ENCODE results near the gene LRRC37A3. TPM values are rescaled to one million over a fixed set of nuclear protein-coding genes. Genes with fewer than 3 reads are reported as not detected.
"Not testable (repeated sequence)": the region's sequence is repeated elsewhere in the genome, so short reads cannot be mapped to it uniquely, and the experiment has no call there.

LRRC37A3 gene
- total RNA-seq, 1 donor from 2014 or later = 38.2 TPM

DNA sequence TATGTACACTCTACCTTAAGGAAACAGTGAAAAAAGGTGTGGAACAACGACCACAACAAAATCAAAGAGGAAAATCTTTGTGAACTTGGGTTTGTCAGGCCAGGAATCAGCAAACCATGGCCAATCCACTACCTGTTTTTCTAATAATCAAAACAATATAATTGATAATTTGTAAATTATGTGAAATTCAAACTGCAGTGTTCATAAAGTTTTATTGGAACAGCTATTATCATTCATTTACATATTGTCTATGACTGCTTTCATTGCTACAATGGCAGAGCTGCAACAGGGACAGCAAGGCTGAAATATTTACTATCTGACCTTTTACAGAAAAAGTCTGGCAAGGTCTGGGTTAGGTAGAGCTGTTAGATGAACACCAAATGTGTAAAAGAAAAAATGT is 4.0 kb downstream of the LRRC37A3 start:
- H3K4me1 Mint-ChIP-seq = peaks cover 10% of the 10 kb centered on the region
- H3K9me3 Mint-ChIP-seq; H3K27ac Mint-ChIP-seq; CTCF ChIA-PET; H3K36me3 Mint-ChIP-seq (ENCODE audit: low read depth); H3K27me3 Mint-ChIP-seq; DNase-seq; POLR2A ChIA-PET; ATAC-seq (ENCODE audit: low read depth); H3K4me3 Mint-ChIP-seq: not testable (repeated sequence)
- intact Hi-C loops (cut with micrococcal nuclease) = loop anchor here (5.0 kb wide), 2 partner anchors 112 to 138 kb away; no protein-coding TSS in a partner anchor

DNA sequence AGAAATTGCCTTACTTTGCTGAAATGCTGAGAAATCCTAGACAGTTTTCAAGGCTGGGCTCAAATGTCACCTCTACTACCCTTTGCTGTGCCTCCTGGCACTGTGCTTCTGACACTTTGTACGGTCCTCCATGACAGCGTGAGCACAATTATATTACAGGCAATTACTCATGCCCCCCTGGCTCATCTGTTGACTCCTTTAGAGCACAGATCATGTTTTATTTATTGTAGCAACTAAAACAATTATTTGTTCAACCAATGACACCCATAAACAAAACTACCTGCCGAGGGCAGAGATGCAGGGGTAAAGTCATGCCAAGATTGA is 9.1 kb downstream of the LRRC37A3 start:
- H3K4me3 Mint-ChIP-seq; H3K27me3 Mint-ChIP-seq; DNase-seq; ATAC-seq (ENCODE audit: low read depth); intact Hi-C loops (cut with micrococcal nuclease); H3K4me1 Mint-ChIP-seq; H3K27ac Mint-ChIP-seq; H3K9me3 Mint-ChIP-seq; CTCF ChIA-PET; POLR2A ChIA-PET; H3K36me3 Mint-ChIP-seq (ENCODE audit: low read depth): not testable (repeated sequence)

DNA sequence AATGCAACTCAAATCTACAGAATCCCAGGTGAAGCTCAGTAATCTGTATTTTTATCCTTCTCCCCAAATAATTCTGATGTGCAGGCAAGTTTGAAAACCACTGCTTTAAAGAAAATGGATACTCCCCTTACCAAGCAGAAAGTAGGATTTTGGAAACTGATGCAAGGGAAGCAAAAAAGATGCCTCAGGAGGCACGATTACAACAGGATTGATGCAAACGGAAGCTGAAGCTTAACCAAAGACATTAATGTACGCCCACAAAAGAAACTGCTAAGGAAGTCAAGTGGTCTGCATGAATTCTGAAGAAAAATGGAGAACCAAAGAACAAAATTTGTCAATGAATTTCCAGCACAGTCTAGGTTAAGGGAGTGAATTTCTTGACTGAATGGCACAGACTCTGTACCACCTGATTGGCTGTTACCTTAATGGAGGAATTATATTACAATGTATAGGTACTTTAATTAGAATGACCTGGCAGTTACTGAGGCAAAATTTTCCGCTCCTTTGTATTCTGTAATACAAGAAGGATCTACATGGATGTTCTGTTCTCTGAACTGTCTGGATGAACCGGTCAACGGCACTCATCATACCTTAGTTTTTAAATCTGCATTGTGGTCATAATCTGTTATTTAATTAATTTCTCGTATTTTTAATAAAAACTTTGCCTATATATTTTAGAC is 9.6 kb downstream of the LRRC37A3 start:
- DNase-seq; H3K27me3 Mint-ChIP-seq; POLR2A ChIA-PET; H3K4me3 Mint-ChIP-seq; H3K27ac Mint-ChIP-seq; ATAC-seq (ENCODE audit: low read depth); H3K9me3 Mint-ChIP-seq; intact Hi-C loops (cut with micrococcal nuclease); H3K4me1 Mint-ChIP-seq; H3K36me3 Mint-ChIP-seq (ENCODE audit: low read depth); CTCF ChIA-PET: not testable (repeated sequence)

DNA sequence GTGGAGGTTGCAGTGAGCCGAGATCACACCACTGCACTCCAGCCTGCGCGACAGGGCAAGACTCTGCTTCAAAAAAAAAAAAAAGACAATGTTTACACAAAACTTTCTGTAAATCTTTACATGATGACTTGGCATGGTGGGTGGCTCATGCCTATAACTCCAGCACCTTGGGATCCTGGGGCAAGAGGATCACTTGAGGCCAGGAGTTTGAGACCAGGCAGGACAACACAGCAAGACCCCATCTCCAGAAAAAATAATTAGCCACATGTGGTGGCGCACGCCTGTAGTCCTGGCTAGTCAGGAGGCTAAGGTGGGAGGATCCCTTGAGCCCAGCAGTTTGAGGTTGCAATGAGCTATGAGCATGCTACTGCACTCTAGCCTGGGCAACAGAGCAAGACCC is 15.2 kb downstream of the LRRC37A3 start:
- H3K4me1 Mint-ChIP-seq; CTCF ChIA-PET; DNase-seq; POLR2A ChIA-PET; H3K9me3 Mint-ChIP-seq; H3K27ac Mint-ChIP-seq; H3K36me3 Mint-ChIP-seq (ENCODE audit: low read depth); H3K27me3 Mint-ChIP-seq; ATAC-seq (ENCODE audit: low read depth); intact Hi-C loops (cut with micrococcal nuclease); H3K4me3 Mint-ChIP-seq: not testable (repeated sequence)

DNA sequence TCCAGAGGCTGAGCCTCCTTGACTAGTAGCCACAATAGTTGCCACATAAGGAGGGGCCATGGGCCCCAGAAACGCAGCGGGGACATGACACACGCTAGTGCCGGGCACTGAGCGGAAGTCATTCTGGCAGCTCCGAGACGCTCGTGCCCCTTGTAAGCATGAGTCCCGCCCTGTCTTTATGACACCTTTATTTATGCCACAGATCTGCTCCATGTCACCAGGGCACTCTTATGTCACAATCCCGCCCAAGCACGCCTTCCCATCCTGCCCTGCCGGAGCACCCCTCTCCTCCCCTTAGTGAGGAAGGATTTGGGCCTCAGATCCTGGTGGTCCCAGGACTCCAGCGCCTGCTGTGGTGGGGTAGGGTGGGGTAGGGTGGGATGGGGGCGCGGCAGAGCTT is 22.1 kb downstream of the LRRC37A3 start:
- ATAC-seq (ENCODE audit: low read depth); H3K27me3 Mint-ChIP-seq; intact Hi-C loops (cut with micrococcal nuclease); POLR2A ChIA-PET; CTCF ChIA-PET; H3K36me3 Mint-ChIP-seq (ENCODE audit: low read depth); H3K4me3 Mint-ChIP-seq; H3K4me1 Mint-ChIP-seq; H3K9me3 Mint-ChIP-seq; H3K27ac Mint-ChIP-seq; DNase-seq: not testable (repeated sequence)

DNA sequence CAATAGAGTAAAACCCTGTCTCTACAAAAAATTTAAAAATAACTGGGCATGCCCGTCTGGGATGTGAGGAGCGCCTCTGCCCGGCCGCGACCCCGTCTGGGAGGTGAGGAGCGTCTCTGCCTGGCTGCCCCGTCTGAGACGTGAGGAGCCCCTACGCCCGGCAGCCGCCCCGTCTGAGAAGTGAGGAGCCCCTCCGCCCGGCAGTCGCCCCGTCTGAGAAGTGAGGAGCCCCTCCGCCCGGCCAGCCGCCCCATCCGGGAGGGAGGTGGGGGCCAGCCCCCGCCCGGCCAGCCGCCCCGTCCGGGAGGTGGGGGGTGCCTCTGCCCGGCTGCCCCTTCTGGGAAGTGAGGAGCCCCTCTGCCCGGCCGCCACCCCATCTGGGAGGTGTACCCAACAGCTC is 45.1 kb downstream of the LRRC37A3 start:
- DNase-seq; ATAC-seq (ENCODE audit: low read depth); H3K9me3 Mint-ChIP-seq; H3K36me3 Mint-ChIP-seq (ENCODE audit: low read depth); H3K27me3 Mint-ChIP-seq; H3K4me1 Mint-ChIP-seq; CTCF ChIA-PET; intact Hi-C loops (cut with micrococcal nuclease); POLR2A ChIA-PET; H3K27ac Mint-ChIP-seq; H3K4me3 Mint-ChIP-seq: not testable (repeated sequence)

DNA sequence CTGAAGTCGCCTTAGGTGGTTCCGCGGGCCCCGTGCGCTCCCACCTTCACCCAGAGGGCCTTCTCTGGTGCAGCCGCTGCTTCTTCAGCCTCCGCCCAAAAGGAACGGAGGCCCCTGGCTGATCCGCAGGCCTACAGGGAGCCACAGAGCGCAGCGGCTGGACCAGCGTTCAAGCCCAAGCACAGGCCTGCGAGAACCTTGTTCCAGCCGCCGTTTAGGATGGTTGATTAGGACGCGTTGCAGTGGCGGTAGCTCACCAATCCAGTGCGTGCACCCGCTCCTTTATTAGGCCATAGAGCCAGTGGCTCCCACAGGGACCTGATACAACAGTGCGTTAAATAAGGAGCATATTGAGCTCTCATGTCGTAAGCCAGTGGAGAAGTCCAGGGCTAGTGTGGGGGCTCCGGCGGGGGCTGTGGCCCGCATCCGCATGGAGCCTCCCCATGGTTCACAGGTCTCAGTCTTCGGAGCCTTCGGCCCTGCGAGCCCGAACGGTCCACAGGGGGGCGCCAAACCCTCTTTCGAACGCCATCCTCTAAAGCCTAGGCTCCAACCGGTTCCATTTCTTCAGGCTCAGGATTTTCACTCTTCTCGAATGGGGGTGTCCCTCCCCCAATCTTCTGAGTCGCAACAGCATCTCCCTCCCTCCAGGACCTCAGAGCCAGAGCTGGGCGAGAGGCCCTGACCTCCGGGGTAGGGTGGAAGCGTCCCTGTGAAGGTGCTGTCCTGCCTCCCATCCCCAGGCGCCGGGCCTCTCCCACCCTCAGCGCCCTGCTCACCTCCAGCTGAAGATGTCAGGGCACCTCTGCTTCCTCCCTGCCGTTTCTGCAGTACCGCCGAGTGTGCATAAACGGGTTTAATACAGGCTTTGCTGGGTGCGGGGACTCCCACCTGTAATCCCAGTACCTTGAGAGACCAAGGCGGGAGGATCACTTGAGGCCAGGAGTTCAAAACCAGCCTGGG is 71.5 kb downstream of the LRRC37A3 start:
- POLR2A ChIA-PET; H3K4me1 Mint-ChIP-seq; H3K9me3 Mint-ChIP-seq; CTCF ChIA-PET; H3K36me3 Mint-ChIP-seq (ENCODE audit: low read depth); H3K27ac Mint-ChIP-seq; H3K27me3 Mint-ChIP-seq; H3K4me3 Mint-ChIP-seq: not testable (repeated sequence)
- peak; percentile 71 for DNase-seq
- peak; percentile 91 for ATAC-seq (ENCODE audit: low read depth)
- intact Hi-C loops (cut with micrococcal nuclease) = loop anchor here (1.0 to 10.0 kb wide), 4 partner anchors 73 to 351 kb away; partner anchors contain the start of gene RGS9

DNA sequence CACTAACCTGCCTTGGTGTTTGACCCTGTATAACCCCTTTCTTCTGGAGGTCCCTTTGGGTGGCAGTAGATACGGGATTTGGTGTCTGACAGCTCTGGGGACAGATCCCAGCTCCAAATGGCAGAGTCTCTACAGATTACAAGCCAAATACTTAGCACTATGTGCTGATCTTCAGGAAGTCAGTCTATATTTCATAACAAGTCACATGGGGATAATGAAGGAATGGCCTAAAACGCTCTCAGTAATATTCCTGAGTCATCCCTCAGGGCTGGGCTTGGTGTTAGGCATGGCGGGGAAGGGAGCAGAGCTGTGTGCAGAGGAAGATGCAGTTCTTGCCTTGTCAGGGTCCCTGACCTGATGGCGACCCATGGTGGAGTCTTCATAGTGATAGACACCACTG is 72.4 kb downstream of the LRRC37A3 start:
- POLR2A ChIA-PET; ATAC-seq (ENCODE audit: low read depth); H3K27me3 Mint-ChIP-seq; H3K4me3 Mint-ChIP-seq; H3K4me1 Mint-ChIP-seq; DNase-seq; H3K27ac Mint-ChIP-seq; H3K9me3 Mint-ChIP-seq; H3K36me3 Mint-ChIP-seq (ENCODE audit: low read depth): not testable (repeated sequence)
- intact Hi-C loops (cut with micrococcal nuclease) = loop anchor here (10.0 kb wide), 1 partner anchor 72 kb away; no protein-coding TSS in a partner anchor
- CTCF ChIA-PET = interaction anchor here (0.6 kb wide), 1 partner anchor 70 kb away, joined by 3 read pairs; no protein-coding TSS in a partner anchor

DNA sequence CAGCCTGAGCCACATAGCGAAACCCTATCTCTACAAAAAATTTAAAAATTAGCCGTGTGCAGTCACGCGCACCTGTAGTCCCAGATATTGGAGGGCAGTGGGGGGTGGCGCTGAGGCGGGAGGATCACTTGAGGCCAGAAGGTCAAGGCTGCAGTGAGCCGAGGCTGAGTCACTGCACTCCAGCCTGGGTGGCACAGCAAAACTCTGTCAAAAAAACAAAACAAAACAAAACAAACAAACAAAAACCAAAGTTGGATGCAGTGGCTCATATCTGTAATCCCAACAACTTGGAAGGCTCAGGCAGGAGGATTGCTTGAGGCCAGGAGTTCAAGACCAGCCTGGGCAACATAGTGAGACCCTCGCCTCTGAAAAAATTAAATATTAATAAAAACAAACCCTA is 75.4 kb downstream of the LRRC37A3 start:
- DNase-seq; POLR2A ChIA-PET; CTCF ChIA-PET; H3K27me3 Mint-ChIP-seq; H3K27ac Mint-ChIP-seq; ATAC-seq (ENCODE audit: low read depth); H3K36me3 Mint-ChIP-seq (ENCODE audit: low read depth); H3K9me3 Mint-ChIP-seq; H3K4me1 Mint-ChIP-seq; H3K4me3 Mint-ChIP-seq: not testable (repeated sequence)
- intact Hi-C loops (cut with micrococcal nuclease) = loop anchor here (10.0 kb wide), 1 partner anchor 69 kb away; no protein-coding TSS in a partner anchor

DNA sequence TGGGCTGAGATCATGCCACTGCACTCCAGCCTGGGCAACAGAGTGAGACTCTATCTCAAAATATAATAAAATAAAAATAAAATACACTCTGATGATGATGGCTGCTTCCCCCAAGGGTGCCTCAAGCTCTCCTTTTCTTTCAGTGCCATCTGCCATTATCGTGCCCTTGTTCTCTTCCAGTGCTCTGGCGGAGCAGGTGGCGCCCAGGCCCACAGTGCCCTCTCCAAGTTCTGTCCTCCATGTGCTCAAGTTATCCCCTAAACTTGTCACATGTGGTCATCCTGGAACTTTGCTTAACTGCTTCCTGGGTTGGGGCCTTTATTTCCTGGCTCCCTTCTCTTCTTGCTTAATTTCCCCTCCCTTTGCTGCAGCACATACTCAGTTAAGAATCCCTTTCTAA is 76.4 kb downstream of the LRRC37A3 start:
- H3K36me3 Mint-ChIP-seq (ENCODE audit: low read depth); H3K4me1 Mint-ChIP-seq; CTCF ChIA-PET; H3K9me3 Mint-ChIP-seq; ATAC-seq (ENCODE audit: low read depth); H3K27me3 Mint-ChIP-seq; H3K4me3 Mint-ChIP-seq; H3K27ac Mint-ChIP-seq; POLR2A ChIA-PET; DNase-seq: not testable (repeated sequence)
- intact Hi-C loops (cut with micrococcal nuclease) = loop anchor here (10.0 kb wide), 1 partner anchor 68 kb away; no protein-coding TSS in a partner anchor

DNA sequence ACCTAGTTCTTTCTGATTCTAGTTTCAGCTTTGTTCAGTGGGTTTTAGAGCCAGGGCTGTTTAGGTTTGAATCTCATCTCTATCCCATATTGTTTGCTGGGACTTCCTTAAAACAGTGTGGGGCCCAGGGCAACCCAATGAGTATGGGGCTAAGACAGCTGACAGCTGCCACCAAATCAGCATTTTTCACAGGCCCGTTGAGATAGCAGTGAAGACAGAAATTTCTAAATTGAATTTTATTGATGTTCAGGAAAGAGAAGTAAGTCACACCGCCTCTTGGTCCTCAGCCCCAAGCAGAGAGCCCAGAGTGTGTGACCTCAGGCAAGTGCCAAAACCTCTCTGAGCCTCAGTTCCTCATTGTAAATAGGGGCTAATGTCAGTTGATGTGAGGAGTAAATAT is 78.3 kb downstream of the LRRC37A3 start:
- H3K4me3 Mint-ChIP-seq; H3K27me3 Mint-ChIP-seq; H3K36me3 Mint-ChIP-seq (ENCODE audit: low read depth); DNase-seq; ATAC-seq (ENCODE audit: low read depth); CTCF ChIA-PET; H3K9me3 Mint-ChIP-seq; POLR2A ChIA-PET: not testable (repeated sequence)
- peak overlapping the region; percentile 35 for H3K27ac Mint-ChIP-seq
- H3K4me1 Mint-ChIP-seq = peaks cover 14% of the 10 kb centered on the region
- intact Hi-C loops (cut with micrococcal nuclease) = loop anchor here (10.0 kb wide), 1 partner anchor 66 kb away; no protein-coding TSS in a partner anchor

DNA sequence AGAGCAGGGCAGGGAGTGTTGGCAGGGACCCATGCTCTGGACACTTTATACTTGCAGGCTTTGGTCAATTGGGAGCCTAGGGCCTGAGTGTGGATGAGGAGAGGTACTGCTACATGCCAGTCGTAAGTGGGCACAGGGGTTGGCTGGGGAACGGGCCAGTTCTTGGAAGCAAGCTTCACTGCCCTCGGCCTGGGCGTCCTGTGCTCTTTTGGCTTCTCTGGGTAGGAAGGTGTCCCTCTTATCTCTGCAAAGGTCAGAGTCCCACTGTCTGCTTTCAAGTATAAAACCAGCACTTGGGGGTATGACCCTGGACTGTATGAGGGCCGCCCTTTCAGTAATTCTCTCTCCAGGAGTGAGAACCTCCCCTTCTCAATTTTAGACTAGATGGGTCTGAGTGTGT is 80.8 kb downstream of the LRRC37A3 start:
- DNase-seq; CTCF ChIA-PET; H3K9me3 Mint-ChIP-seq; H3K27me3 Mint-ChIP-seq; H3K4me3 Mint-ChIP-seq; ATAC-seq (ENCODE audit: low read depth); intact Hi-C loops (cut with micrococcal nuclease); H3K36me3 Mint-ChIP-seq (ENCODE audit: low read depth); H3K27ac Mint-ChIP-seq: not testable (repeated sequence)
- POLR2A ChIA-PET = interaction anchor here (0.7 to 1.4 kb wide), 2 partner anchors 218 to 262 kb away, joined by 3 to 6 read pairs; no protein-coding TSS in a partner anchor
- peaks cover 21% of the 10 kb centered on the region for H3K4me1 Mint-ChIP-seq
